ENCODE data around the gene SLC23A2.

DNA sequence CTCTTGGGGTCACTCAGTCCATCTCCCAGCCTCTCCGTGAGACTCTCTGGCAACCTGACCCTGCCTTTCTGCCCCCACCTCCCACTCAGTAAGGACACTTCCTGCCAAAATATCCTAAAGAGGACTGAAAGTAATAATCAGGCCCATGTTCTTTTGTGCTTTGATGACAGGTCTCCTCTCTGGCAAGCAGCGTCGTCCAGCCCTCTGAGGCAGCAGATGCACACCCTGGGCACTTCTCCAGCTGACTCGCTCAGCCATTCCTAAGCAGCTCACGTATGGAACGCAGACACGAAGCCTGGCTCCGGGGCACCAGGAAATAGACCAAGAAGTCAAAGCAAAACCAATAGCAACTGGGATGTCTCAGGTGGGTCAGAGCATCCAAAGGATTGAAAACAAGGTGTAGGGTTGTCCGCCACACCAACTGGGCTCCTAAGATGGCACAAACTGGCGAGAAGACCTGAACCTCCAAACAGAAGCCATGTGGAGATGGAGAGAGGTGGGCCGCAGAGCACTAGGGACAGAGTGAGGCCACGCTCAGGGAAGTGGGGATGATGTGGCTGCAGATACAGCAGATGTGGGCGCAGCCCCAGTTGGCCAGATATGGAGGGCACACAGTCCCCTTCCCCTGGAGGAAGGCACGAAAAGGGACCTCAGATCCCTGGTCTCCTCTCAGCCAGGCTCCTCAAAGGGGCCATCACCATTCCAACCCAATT is 180.3 kb downstream of the SLC23A2 start:
- TF ChIP-seq CTCF (IDR thresholded peaks at IDR 0.05; ENCODE audit: low read depth, low read length) (no peak), EZH2phosphoT487 (IDR thresholded peaks at IDR 0.05; ENCODE audit: low read depth) (no peak)
